NCI-H2171 treated with DMSO at 0.1 percent for 48 hours (cell line): ENCODE measurements around the gene ABCB7.
A peak's percentile ranks its signal among the peaks of the same experiment; 100 is the strongest.
"Not testable (repeated sequence)": the region's sequence is repeated elsewhere in the genome, so short reads cannot be mapped to it uniquely, and the experiment has no call there.

Source experiments
- DNase-seq: peaks from one replicate; lab custom pipeline; 2025; lab: John Stamatoyannopoulos, UW

ABCB7 gene

DNA sequence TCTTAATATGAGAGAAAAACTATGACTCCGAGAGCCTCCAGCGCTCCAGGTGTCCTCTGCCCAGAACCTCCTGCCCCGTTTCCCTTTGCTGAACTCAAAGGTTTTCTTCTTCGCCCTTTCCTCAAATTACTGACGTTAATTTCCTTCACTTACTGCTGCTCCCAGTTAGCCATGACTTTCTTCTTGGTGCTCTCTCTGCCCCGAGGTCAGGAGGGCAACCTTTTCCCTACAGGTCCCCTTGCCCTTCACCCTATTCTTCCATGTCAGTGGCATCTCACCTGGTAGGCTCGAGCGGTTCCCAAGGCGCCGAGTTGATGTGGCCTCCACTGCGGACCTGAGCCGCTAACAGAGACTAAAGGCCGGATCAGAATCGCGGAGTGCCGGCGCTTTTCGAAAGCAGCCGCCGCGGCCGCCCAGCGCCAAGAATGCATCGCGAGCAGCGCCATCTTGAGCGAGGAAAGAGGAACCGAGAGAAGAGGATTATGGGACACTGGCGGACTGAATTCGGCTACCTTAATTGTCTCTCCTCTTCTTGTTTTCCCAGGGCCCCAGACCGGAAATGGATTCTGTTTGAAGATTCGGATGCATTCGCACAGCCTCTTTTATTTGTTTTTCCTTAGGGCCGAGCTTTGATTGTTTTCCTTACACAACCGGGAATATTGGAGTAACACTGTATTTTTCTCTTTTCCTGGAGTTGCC, at the start of gene ABCB7:
ABCB7 (minus strand) TSS at position 457 of the 699 bp plus-strand sequence; CDS start at position 446, 11 bp downstream.
- peak; percentile 77 for DNase-seq

DNA sequence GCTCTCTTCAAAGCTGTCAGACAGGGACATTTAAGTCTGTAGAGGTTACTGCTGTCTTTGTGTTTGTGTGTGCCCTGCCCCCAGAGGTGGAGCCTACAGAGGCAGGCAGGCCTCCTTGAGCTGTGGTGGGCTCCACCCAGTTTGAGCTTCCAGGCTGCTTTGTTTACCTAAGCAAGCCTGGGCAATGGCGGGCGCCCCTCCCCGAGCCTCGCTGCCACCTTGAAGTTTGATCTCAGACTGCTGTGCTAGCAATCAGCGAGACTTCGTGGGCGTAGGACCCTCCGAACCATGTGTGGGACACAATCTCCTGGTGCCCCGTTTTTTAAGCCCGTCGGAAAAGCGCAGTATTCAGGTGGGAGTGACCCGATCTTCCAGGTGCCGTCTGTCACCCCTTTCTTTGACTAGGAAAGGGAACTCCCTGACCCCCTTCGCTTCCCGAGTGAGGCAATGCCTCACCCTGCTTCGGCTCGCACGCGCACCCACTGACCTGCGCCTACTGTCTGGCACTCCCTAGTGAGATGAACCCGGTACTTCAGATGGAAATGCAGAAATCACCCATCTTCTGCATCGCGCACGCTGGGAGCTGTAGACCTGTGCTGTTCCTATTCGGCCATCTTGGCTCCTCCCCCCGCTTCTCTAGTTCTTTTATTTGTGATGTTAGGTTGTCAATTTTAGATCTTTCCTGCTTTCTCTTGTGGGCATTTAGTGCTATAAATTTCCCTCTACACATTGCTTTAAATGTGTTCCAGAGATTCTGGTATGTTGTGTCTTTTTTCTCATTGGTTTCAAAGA, 32.5 kb upstream of the ABCB7 start:
- peak; percentile 44 for DNase-seq

DNA sequence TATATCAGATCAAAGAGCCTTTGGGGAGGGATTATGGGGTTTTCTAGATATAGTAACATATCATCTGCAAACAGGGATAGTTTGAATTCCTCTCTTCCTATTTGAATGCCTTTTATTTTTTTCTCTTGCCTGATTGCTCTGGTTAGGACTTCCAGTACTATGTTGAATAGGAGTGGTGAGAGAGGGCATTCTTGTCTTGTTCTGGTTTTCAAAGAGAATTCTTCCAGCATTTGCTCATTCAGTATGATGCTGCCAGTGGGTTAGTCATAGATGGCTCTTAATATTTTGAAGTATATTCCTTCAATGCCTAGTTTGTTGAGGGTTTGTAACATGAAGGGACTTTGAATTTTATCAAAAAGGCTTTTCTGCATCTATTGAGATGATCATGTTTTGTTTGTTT, 25.6 kb upstream of the ABCB7 start:
- no peak for DNase-seq

DNA sequence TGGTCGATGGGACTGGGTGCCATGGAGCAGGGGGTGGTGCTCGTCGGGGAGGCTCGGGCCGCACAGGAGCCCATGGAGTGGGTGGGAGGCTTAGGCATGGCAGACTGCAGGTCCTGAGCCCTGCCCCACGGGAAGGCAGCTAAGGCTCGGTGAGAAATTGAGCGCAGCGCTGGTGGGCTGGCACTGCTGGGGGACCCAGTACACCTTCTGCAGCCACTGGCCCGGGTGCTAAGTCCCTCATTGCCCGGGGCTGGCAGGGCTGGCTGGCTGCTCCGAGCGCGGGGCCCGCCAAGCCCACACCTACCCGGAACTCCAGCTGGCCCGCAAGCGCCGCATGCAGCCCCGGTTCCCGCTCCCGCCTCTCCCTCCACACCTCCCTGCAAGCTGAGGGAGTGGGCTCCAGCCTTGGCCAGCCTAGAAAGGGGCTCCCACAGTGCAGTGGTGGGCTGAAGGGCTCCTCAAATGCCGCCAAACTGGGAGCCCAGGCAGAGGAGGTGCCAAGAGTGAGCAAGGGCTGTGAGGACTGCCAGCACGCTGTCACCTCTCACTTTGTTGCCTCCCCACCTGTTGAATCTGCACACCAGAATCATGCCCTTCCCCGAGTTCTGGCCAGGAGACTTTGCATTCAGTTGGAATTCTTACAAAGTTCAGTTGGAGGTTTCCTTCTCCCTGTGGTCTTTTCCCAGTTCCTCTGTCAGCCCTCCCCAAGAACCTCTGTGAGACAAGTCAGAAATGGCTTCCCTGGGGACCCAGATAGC, 23.6 kb upstream of the ABCB7 start:
- not testable (repeated sequence) for DNase-seq

DNA sequence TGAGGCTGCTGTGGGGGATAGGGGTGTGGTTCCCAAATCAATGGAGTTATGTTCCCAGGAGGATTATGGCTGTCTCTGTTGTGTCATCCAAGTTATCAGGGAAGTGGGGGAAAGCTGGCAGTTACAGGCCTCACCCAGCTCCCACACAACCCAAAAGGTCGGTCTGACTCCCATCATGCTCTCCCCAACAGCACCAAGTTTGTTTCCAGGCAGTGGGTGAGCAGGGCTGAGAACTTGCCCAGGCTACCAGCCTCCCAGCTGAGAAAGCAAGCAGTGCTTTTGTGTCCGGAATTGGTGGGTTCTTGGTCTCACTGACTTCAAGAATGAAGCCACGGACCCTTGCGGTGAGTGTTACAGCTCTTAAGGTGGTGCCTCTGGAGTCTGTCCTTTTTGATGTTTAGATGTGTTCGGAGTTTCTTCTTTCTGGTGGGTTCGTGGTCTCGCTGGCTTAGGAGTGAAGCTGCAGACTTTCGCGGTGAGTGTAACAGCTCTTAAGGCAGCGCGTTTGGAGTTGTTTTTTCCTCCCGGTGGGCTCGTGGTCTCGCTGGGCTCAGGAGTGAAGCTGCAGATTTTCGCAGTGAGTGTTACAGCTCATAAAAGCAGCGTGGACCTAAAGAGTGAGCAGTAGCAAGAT, 16.3 kb upstream of the ABCB7 start:
- DNase-seq, result not testable (repeated sequence)

DNA sequence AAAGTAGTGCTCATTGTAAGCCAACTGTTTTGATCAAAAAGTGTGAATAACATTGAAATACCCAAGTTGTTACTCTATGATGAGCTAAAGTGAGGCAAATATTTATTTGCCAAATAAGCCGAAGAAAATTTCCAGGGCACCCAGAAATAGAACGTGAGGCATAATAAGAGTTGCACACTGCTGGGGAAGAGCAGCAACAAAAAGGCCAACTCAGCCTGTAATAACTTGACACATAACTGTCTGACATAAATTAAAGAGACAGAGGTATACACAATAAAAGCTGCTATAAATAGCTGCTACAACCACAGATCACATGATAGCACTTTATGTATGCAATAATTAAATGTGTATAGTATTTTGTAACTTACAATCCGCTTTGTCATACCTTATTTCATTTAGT, 2.0 kb upstream of the ABCB7 start:
- no peak for DNase-seq

DNA sequence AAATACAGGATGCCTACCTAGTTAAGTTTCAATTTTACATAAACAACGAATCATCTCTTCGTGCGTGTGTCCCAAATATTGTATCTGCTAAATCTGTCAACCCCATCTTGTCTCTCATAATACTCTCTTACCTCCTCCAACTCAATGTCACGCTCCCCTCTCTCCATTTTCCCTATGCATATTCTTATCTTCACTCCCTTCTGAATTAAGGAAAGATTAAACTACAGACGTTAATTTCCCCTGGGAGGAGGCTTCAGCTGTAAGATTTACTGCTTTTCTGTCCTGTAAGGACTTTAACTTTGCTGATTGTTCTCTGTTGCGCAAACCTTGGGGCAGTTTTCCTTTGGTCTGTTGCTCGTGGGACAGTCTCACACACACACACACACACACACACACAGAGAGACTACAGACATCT, 455 bp upstream of the ABCB7 start:
- peak; percentile 51 for DNase-seq

DNA sequence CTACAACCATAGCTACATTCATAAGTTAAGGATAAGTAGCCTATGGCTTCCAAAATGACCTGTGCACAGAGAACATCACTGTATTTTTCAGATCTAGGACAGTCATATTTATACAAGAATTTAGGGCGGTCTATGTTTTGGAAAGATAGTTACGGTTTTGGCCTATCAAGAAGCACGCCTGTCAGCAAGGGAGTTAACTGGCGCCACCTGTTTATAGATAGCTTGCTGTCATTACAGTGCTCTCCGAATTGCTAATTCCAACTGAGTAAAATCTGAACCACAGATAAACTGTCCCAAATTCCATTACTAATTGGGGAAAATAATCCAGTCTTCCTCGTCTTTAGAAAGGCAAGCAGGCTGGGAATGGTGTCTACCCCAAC, 646 bp downstream of the ABCB7 start:
- DNase-seq, result no peak

DNA sequence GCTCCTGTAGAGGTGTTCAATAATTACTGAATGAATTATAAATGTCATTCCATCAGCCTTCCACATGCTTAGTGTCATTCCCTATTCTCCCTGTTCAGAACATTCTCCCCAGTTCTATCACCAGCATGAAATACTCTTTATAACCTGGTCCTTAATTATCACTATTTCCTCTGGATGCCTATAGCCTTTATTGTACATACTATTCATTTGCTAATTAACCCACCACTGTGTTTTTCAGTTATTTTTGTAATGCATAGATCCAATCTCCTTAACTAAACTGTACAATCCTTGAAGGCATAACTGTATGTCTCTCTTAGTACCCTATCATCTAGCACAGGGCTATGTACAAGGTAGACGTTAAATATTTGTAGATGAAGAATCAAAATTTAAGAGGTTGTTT, 1.2 kb downstream of the ABCB7 start:
- DNase-seq, result no peak

DNA sequence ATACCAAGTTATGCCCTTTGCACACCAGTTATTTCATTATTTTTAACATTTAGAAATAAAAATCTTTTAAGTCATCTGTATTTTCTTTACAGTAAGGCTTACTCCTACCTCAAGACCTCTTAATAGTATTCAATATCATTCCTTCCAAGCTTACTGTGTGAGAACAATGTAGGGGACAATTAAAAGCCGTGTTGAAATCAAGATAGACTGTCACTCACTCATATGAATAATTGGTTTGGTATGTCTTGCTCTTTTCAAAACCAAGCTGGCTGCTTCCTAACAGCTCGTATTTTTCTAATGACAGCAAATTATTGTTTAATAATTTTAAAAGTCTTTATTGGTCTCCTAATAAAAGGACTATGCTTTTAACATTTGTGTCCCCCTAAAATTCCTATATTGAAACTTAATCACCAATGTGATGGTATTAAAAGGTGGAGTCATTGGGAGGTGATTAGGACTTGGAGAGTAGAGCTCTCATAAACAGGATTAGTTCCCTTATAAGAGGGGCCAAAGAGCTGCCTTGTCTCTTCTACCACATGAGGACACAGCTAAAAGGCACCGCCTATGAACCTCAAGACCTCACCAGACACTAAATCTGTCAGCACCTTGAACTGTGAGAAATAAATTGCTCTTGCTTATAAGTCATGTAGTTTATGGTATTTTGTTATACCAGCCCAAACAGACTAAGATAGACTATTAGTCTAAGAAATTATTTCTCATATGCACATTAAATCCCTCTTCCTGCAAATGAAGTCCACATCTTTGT, 4.1 kb downstream of the ABCB7 start:
- no peak for DNase-seq

DNA sequence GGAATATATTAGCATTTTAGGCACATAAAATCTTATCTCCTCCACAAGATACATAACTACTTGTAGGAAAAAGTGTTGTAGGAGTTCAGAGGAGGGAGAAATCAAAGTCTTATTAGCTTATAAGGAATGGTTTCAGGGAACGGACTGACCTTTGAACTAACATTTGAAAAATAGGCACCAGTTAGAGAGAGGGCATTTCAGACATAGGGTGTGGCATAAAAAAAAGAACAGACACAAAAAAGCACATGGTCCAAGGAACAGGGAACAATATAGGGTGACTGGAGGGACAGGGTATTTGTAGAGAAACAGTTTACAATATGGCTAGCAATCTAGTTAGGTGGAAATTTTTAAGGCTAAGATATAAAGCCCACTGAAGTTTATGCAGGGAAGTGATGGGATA, 6.4 kb downstream of the ABCB7 start:
- DNase-seq, result no peak

DNA sequence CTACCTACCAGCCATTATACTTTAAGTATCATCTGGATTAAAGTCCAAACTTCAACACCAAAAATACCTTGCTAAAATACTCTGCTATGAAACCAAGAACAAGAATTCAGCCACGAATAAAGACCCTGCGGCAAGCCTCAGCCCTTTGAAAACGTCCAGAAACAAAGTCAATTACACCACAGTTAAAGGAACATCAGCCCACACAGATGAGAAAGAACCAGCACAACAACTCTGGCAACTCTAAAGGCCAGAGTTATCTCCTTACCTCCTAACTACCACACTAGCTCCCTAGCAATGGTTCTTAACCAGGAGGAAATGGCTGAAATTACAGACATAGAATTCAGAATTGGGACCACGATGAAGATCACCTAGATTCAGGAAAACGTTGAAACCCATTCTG, 23.4 kb downstream of the ABCB7 start:
- DNase-seq, result no peak

DNA sequence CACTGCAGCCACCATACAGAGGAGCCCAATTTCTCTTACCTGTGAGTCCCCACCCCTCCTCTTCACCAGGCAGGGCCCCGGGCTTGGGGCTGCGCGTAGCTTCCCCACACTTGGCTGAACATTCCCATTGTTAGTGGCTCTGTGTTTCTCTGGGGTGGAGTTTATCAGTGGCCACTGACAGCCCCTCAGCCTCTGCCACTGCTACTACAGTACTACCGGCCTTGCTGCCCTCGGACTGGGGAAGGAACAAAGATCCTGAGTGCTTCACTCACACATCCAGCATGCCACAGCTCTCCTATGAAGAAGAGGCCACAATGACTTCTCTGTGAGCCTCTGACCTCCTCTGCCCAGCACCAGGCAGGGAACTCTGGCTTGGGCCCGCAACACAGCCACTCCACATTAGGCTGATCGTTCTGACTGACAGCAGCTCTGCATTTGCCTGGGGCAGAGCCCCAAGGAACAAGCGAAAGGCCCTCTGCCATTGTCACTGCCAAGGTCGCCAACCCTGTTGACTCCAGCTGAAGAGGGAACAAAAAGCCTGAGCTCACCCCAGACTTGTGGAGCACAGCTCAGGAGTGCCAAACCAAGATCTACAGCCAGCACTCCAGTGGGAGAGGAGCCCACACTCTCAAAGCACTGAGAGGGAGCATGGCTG, 24.0 kb downstream of the ABCB7 start:
- DNase-seq, result no peak

DNA sequence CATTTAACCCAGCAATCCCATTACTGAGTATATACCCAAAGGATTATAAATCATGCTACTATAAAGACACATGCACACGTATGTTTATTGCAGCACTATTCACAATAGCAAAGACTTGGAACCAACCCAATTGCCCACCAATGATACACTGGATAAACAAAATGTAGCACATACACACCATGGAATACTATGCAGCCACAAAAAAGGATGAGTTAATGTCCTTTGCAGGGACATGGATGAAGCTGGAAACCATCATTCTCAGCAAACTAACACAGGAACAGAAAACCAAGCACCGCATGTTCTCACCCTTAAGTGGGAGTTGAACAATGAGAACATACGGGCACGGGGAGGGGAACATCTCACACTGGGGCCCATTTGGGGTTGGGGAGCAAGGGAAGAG, 27.0 kb downstream of the ABCB7 start:
- not testable (repeated sequence) for DNase-seq

DNA sequence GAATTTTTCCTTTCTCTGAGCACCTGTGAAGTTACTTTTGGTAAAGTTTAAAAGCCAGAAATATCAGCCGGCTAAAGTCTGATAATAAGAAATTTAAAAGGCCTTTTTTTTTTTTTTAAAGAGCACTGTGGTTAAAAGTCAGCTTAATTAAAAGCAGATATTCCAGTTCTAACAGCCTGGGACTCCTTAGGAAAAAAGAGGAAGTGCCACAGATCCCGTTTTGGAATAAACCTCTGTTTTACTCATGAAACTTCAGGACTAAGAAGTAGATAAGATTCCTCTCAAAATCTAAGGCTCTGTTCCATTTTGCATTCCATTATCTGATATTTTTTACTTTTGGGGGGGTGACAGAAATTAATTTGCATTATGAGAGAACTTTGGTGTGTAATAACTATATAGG, 37.8 kb downstream of the ABCB7 start:
- no peak for DNase-seq

DNA sequence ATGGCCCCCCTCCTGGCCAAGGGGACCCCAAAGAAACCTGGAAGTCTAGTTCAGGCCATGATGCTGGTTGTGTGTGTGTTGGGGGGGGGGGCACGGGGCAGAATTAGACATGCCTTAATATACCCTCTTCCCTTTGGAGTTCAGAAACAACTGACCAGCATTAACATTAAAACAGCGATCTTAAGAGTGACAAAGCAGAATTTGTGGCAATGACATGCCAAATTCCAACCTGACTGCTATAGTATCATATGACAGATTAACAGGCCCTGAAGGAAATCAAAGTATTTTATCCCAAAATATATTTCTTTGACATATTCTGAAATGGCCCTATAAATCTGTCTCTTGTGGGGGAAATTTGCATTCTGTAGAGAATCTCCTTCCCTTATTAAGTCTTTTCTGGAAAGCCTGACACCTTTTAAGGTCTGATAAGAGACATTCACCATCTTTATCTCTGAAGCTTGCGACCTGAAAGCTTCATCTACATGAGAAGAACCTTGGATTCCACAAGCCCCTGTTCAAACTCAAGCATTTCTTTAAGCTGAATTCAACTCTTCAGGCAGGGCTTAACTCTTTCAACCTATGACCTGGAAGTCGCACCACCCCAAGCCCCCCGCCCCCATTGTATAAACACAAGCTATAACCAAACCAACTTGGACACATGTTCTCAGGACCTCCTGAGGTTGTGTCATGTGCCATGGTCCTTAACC, 40.2 kb downstream of the ABCB7 start:
- no peak for DNase-seq

DNA sequence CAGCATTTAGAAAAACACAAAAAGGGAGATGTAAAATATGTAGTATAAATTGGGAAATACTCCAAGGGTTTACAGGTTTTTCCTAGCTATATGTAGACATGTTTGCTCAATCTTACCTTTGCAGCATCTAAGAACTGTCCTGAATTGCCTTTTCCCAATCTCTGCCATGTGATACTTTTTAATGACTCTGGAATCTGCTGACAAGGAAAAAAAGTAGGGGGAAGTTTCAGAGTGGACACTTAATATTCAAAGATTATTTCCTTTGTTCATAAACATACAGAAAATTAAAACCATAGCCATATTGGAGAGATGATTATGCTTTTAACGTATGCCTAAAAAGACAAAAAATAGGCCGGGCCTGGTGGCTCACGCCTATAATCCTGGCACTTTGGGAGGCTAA, 41.4 kb downstream of the ABCB7 start:
- DNase-seq, result no peak

DNA sequence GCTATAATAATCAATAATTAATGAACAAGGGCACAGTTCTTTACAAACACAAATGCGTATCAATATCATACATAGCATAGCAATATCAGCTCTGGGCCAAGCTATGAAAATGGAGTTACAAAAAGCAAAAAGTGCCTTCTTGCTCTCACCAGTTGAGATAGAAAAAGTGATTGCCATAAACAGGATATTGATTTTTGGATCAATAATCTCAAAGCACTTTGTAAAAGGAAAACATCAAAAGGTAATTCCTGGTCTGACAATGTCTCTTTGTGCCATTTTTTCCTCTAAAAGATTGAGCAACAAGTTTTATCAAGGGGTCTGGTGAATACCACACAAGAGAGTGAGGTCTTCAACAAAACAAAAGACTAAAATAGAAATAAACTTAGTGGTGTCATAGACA, 42.4 kb downstream of the ABCB7 start:
- no peak for DNase-seq

DNA sequence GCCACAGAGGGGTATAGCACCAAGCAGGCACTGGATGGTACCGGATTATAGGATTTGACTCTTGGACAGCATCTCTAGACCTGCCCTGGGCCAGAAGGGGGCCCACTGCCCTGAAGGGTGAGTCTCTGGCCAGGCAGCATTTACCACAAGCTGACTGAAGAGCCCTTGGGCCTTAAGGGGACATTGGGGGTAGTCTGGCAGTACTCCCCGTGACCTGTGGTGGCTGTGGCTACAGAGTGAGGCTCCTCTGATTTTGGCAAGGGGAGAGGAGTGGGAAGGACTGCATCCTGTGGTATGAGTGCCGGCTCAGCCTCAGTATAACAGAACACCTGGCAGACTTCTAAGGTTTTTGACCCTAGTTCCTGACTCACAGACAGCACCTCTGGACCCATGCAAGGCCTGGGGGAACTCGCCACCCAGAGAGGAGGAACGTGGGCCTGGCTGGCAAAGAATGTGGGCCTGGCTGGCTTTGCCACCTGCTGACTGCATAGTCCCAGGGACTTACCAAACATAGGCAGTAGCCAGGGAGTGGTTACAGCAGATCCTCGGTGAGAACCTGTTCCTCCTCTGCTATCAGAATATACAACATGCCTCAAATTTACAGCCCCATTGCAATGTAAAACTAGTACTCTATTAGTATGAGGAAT, 48.1 kb downstream of the ABCB7 start:
- no peak for DNase-seq

DNA sequence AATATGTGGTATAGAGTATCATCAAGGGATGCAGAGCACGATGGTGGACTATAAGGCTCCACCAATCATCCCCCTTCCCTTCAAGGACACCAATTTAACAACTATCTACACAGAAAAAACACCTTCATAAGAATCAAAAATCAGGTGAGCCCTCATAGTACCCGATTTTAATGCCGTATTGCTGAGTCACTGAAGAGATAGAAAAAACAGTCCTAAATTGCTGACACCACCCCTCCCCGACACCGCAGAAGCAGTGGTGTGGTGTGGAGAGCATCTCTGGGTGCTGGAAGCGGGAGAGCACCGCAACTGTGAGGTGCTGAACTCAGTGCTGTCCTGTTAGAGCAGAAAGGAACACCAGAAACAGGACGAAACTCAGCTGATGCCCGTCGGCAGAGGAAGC, 49.3 kb downstream of the ABCB7 start:
- DNase-seq, result no peak
